Lower leg skin (tissue), 3 donors: ENCODE data around the gene RHBDF1.

Experiments
- CTCF ChIP-seq, 3 donors: fragments of 450-650 bp; IDR thresholded peaks; one replicate each; pipeline ENCODE4 v1.5.1; 2016; ENCODE audit warnings: antibody characterized with exemption in 3 of 3, mild to moderate bottlenecking in 3 of 3, moderate library complexity in 2 of 3
- POLR2A ChIP-seq, 2 donors: fragments of 450-650 bp; IDR thresholded peaks; one replicate each; pipeline ENCODE4 v1.6.1; 2016 to 2017; ENCODE audit warnings: antibody characterized with exemption in 2 of 2, mild to moderate bottlenecking in 1 of 2, moderate library complexity in 1 of 2

GRCh38 chr16:84718-85406 is 12.4 kb upstream of the RHBDF1 start:
- no peak for TF ChIP-seq CTCF (IDR thresholded peaks at IDR 0.05)
- no peak for TF ChIP-seq POLR2A (IDR thresholded peaks at IDR 0.05)
